Trophoblast cell (in vitro differentiated cells and primary cell): ENCODE results near the gene OR8B8.
"Not testable (repeated sequence)": the region's sequence is repeated elsewhere in the genome, so short reads cannot be mapped to it uniquely, and the experiment has no call there.

Experiments
- DNase-seq, 2 donors: peaks; one replicate each; pipeline ENCODE4 v3.0.0-alpha.2; 2016
- H2AFZ ChIP-seq: 2 replicates; pipeline ENCODE4 v1.6.1; 2013; ENCODE audit warnings: low read length, moderate library complexity, mild to moderate bottlenecking; ENCODE audit not compliant: insufficient read depth, poor library complexity
- H2AK5ac ChIP-seq: 2 replicates; pipeline ENCODE4 v1.6.1; 2013; ENCODE audit warnings: mild to moderate bottlenecking, low read length
- H2BK120ac ChIP-seq: 2 replicates; pipeline ENCODE4 v1.6.1; 2013; ENCODE audit warnings: low read length, mild to moderate bottlenecking, moderate library complexity; ENCODE audit not compliant: insufficient read depth, poor library complexity
- H2BK12ac ChIP-seq: 2 replicates; pipeline ENCODE4 v1.6.1; 2013; ENCODE audit warnings: mild to moderate bottlenecking, low read length, moderate library complexity
- H2BK5ac ChIP-seq: 2 replicates; pipeline ENCODE4 v1.6.1; 2013; ENCODE audit warnings: low read length, low read depth, moderate library complexity, mild to moderate bottlenecking; ENCODE audit not compliant: poor library complexity
- H3K14ac ChIP-seq: 2 replicates; pipeline ENCODE4 v1.6.1; 2013; ENCODE audit warnings: mild to moderate bottlenecking, low read length
- H3K18ac ChIP-seq: 2 replicates; pipeline ENCODE4 v1.6.1; 2013; ENCODE audit warnings: mild to moderate bottlenecking, low read length
- H3K23ac ChIP-seq: 2 replicates; pipeline ENCODE4 v1.6.1; 2013; ENCODE audit warnings: low read length
- H3K27ac ChIP-seq: 2 replicates; pipeline ENCODE4 v1.5.1; 2013; ENCODE audit warnings: low read depth, mild to moderate bottlenecking, inconsistent platforms, low read length, moderate library complexity
- H3K27me3 ChIP-seq: 2 replicates; pipeline ENCODE4 v1.6.1; 2013; ENCODE audit warnings: inconsistent platforms, mild to moderate bottlenecking, low read length, moderate library complexity; ENCODE audit not compliant: insufficient read depth
- H3K36me3 ChIP-seq, 2 experiments: 1 replicate in 1 of 2; 2 replicates in 1 of 2; pipeline ENCODE4 v1.6.1; 2013; ENCODE audit warnings: low read length in 2 of 2, mild to moderate bottlenecking in 2 of 2, moderate library complexity in 1 of 2; ENCODE audit not compliant: insufficient read depth in 2 of 2, control insufficient read depth in 1 of 2
- H3K4ac ChIP-seq: 2 replicates; pipeline ENCODE4 v1.6.1; 2013; ENCODE audit warnings: low read depth, mild to moderate bottlenecking, low read length, moderate library complexity
- H3K4me1 ChIP-seq, 2 experiments: 1 replicate in 1 of 2; 2 replicates in 1 of 2; pipeline ENCODE4 v1.6.1; 2013; ENCODE audit warnings: low read length in 2 of 2, mild to moderate bottlenecking in 2 of 2, moderate library complexity in 1 of 2; ENCODE audit not compliant: insufficient read depth in 2 of 2, control insufficient read depth in 1 of 2
- H3K4me2 ChIP-seq: 2 replicates; pipeline ENCODE4 v1.6.1; 2013; ENCODE audit warnings: inconsistent platforms, mild to moderate bottlenecking, low read length, moderate library complexity
- H3K4me3 ChIP-seq: 2 replicates; pipeline ENCODE4 v1.5.1; 2013; ENCODE audit warnings: mild to moderate bottlenecking, low read depth, low read length, inconsistent platforms
- H3K79me1 ChIP-seq: one replicate; pipeline ENCODE4 v1.6.1; 2013; ENCODE audit warnings: low read length
- H3K79me2 ChIP-seq: 2 replicates; pipeline ENCODE4 v1.6.1; 2013; ENCODE audit warnings: low read length, mild to moderate bottlenecking; ENCODE audit not compliant: control insufficient read depth, insufficient read depth, poor library complexity
- H3K9ac ChIP-seq: 2 replicates; pipeline ENCODE4 v1.6.1; 2013; ENCODE audit warnings: mild to moderate bottlenecking, low read length
- H3K9me3 ChIP-seq: 2 replicates; pipeline ENCODE4 v1.6.1; 2013; ENCODE audit warnings: low read depth, mild to moderate bottlenecking, control low read depth, inconsistent platforms, low read length; ENCODE audit not compliant: insufficient read depth
- H4K12ac ChIP-seq: 2 replicates; pipeline ENCODE4 v1.6.1; 2013; ENCODE audit warnings: low read depth, mild to moderate bottlenecking, low read length, moderate library complexity
- H4K8ac ChIP-seq: 2 replicates; pipeline ENCODE4 v1.6.1; 2013; ENCODE audit warnings: low read depth, mild to moderate bottlenecking, low read length, moderate library complexity
- H4K91ac ChIP-seq: one replicate; pipeline ENCODE4 v1.6.1; 2013; ENCODE audit warnings: low read depth, mild to moderate bottlenecking, low read length, moderate library complexity
- WGBS: extraction: QIAGEN DNeasy Blood & Tissue Kit; methylation state at CpG from one replicate; pipeline ENCODE4 v1.1.7; 2013; ENCODE audit warnings: missing lambda C conversion rate; ENCODE audit not compliant: insufficient read length, insufficient coverage; ENCODE audit errors: extremely low coverage; 5-methylcytosine and 5-hydroxymethylcytosine counted together

The OR8B8 gene

DNA sequence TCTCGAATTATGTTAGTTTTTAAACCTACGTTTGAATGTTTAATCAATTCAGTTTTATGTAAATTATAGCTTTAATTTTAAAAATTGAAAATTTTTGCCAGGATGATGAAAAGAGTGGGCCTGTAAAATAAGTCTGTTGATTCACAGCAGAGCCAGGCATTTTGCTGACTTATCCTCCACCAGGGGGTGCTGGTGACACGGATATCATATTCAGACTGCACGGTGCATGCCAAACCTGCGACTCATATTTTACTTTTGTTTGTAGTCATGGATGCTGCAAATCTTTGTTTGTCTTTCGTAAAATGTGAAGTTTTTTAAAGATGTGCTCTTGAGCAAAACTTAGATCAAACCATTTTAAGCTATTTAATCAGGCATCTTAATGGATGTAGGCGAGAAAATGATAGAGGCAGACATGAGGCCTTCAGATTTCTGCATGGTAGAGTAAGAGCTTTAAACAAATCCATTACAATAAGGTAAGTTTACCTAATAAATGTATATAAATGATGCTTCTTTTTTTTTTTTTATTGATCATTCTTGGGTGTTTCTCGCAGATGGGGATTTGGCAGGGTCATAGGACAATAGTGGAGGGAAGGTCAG lies 43.1 kb downstream of the OR8B8 start:
- Histone ChIP-seq H3K4me2 (no peak overlapping the region), H3K14ac (no peak overlapping the region), H3K23ac (no peak overlapping the region), H3K9ac (no peak overlapping the region), H2BK5ac (no peak overlapping the region), H2BK120ac (no peak overlapping the region), H3K79me1 (no peaks in the 10 kb centered on the region), H2AK5ac (no peak overlapping the region), H3K4me1 (no peaks in the 10 kb centered on the region), H3K18ac (no peak overlapping the region), H3K79me2 (no peaks in the 10 kb centered on the region), H2AFZ (no peak overlapping the region), H3K36me3 (no peaks in the 10 kb centered on the region), H3K4me3 (no peak overlapping the region), H4K8ac (no peak overlapping the region), H2BK12ac (no peak overlapping the region), H4K91ac (no peak overlapping the region), H4K12ac (no peak overlapping the region), H3K27me3 (no peaks in the 10 kb centered on the region), H3K27ac (no peak overlapping the region), H3K9me3 (no peaks in the 10 kb centered on the region), H3K4ac (no peak overlapping the region)
- DNase-seq = peak; percentile 77 to 96
- WGBS = no CpG with 5 or more reads among the region's 8 CpGs

DNA sequence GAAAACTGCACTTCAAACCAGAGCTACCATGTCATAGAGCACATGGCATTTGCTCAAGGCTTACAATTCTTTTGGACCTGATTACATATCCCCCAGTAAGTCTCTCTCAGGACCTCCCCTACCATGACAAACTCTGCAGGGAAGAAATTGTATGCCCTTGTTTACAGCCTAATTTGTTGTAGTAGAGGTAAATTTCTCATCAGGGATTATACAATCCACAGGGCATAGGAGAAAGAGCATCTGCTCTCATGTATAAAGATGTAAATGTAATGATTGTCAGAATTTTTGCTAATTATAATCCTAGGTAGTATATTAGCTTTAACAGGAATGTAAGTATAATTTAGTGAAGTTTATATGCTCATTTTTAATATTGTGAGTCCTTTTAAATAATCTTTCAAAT lies 46.6 kb downstream of the OR8B8 start, which contains the start of gene OR8B3:
OR8B3 (minus strand) TSS at position 101 of the 400 bp plus-strand sequence. CDS start 1,673 bp downstream, outside the sequence.
- Histone ChIP-seq H3K79me1 (no peaks in the 10 kb centered on the region), H3K4me1 (no peaks in the 10 kb centered on the region), H3K9me3 (no peaks in the 10 kb centered on the region), H2BK5ac (no peak within 1 kb of the TSS), H3K18ac (no peak within 1 kb of the TSS), H3K23ac (no peak within 1 kb of the TSS), H3K27ac (no peak within 1 kb of the TSS), H3K4me2 (no peak within 1 kb of the TSS), H4K91ac (no peak within 1 kb of the TSS), H3K27me3 (no peaks in the 10 kb centered on the region), H3K36me3 (no peaks in the 10 kb centered on the region), H3K14ac (no peak within 1 kb of the TSS), H2AK5ac (no peak within 1 kb of the TSS), H3K4me3 (no peak within 1 kb of the TSS), H2BK120ac (no peak within 1 kb of the TSS), H4K8ac (no peak within 1 kb of the TSS), H3K9ac (no peak within 1 kb of the TSS), H3K79me2 (no peaks in the 10 kb centered on the region), H3K4ac (no peak within 1 kb of the TSS), H4K12ac (no peak within 1 kb of the TSS), H2AFZ (no peak within 1 kb of the TSS), H2BK12ac (no peak within 1 kb of the TSS)
- DNase-seq = no peak

DNA sequence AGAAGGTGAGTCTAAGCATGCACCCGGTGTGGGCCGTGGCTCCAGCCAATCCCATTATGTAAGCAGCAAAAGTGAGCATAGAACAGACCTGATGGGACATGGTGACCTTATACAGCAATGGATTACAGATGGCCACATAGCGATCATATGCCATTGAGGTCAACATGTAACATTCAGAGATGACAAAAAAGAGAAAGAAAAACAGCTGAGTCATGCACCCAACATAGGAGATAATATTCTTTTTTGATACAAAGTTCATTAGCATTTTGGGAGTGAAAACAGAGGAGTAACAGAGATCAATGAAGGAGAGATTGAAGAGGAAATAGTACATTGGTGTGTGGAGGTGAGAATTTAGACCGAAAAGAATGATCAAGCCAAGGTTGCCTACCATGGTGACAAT lies 48.6 kb downstream of the OR8B8 start:
- H3K9me3 ChIP-seq, H3K4ac ChIP-seq, DNase-seq, H3K27me3 ChIP-seq, H4K91ac ChIP-seq, H2AK5ac ChIP-seq, H3K4me1 ChIP-seq, H2AFZ ChIP-seq, H3K79me2 ChIP-seq, H3K4me2 ChIP-seq, H2BK5ac ChIP-seq, H3K4me3 ChIP-seq, H2BK120ac ChIP-seq, H4K12ac ChIP-seq, H3K27ac ChIP-seq, H2BK12ac ChIP-seq, H3K18ac ChIP-seq, H4K8ac ChIP-seq, H3K9ac ChIP-seq, H3K14ac ChIP-seq, H3K79me1 ChIP-seq, H3K23ac ChIP-seq, H3K36me3 ChIP-seq: not testable (repeated sequence)
- no CpG with 5 or more reads among the region's 4 CpGs for WGBS

DNA sequence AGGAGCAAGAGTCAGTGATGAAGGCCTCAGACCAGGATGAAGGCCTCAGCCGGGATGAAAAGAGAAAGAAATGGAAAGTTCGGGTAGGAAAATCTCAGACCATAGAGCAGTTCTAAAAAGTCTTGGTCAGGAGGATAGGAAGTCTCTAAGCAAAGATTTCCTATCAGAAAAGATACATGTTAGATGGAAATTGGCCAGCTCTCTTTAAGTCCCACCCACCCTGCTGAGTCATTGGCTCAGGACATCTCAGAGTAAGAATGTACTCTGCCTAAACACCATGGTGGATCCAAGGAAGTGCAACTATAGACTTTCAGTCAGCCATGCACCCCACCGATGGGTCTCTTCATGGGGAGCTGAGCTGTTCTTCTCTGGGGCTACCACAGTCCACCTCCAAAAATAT lies 51.1 kb downstream of the OR8B8 start:
- H2AK5ac ChIP-seq = no peak overlapping the region
- no peak overlapping the region for H3K14ac ChIP-seq

More for the DNA sequence above, 51.1 kb downstream of the OR8B8 start:
- no peak overlapping the region for H2BK5ac ChIP-seq
- no peak overlapping the region for H3K23ac ChIP-seq
- no peaks in the 10 kb centered on the region for H3K79me1 ChIP-seq
- no peak overlapping the region for H3K9ac ChIP-seq
- H4K12ac ChIP-seq = no peak overlapping the region
- no peak overlapping the region for H4K91ac ChIP-seq
- H3K4ac ChIP-seq = no peak overlapping the region
- no peak overlapping the region for H3K27ac ChIP-seq
- no peaks in the 10 kb centered on the region for H3K79me2 ChIP-seq
- no peak overlapping the region for H2BK120ac ChIP-seq
- no peak overlapping the region for H3K4me3 ChIP-seq
- H2BK12ac ChIP-seq = no peak overlapping the region
- H3K36me3 ChIP-seq = no peaks in the 10 kb centered on the region
- no CpG with 5 or more reads among the region's 3 CpGs for WGBS
- no peak overlapping the region for H2AFZ ChIP-seq
- H3K27me3 ChIP-seq = no peaks in the 10 kb centered on the region
- no peak overlapping the region for H3K18ac ChIP-seq
- no peak overlapping the region for H4K8ac ChIP-seq
- no peaks in the 10 kb centered on the region for H3K4me1 ChIP-seq
- DNase-seq = peak in 1 of 2 donors; percentile 32
- H3K9me3 ChIP-seq = no peaks in the 10 kb centered on the region
- no peak overlapping the region for H3K4me2 ChIP-seq
